Type B pancreatic cell (in vitro differentiated cells): ENCODE data around the gene NME7. TPM values are rescaled to one million over a fixed set of nuclear protein-coding genes. Genes with fewer than 3 reads are reported as not detected.

Experiments
- DNase-seq: peaks from one replicate; pipeline ENCODE4 v3.0.0; 2021; ENCODE audit warnings: mixed read lengths; ENCODE audit not compliant: unreplicated experiment; ENCODE audit errors: extremely low spot score
- H3K27ac Mint-ChIP-seq: 2 replicates; pipeline ENCODE4 v1.8.0; 2021; ENCODE audit warnings: mild to moderate bottlenecking, mixed read lengths
- H3K27me3 Mint-ChIP-seq: 2 replicates; pipeline ENCODE4 v1.8.0; 2021; ENCODE audit warnings: mixed read lengths
- H3K36me3 Mint-ChIP-seq: 2 replicates; pipeline ENCODE4 v1.8.0; 2021; ENCODE audit warnings: mixed read lengths
- H3K4me1 Mint-ChIP-seq: one replicate; pipeline ENCODE4 v1.8.0; 2021; ENCODE audit warnings: mixed read lengths; ENCODE audit not compliant: unreplicated experiment
- H3K4me3 Mint-ChIP-seq: 2 replicates; pipeline ENCODE4 v1.8.0; 2021; ENCODE audit warnings: mild to moderate bottlenecking, mixed read lengths
- H3K9me3 Mint-ChIP-seq: 2 replicates; pipeline ENCODE4 v1.8.0; 2021; ENCODE audit warnings: mixed read lengths
- total RNA-seq: library from RNA; stranded (reverse); gene quantifications from 2 replicates; pipeline ENCODE4 v1.2.1, GENCODE V29; 2021; ENCODE audit warnings: low replicate concordance
- TF ChIP-seq, protein P1 (sequence below): fragments of 200-600 bp; sonication (generic); conservative IDR thresholded peaks from 2 replicates; pipeline ENCODE4 v1.5.0; 2021; ENCODE audit warnings: antibody characterized with exemption, mild to moderate bottlenecking

Gene NME7
- total RNA-seq, 1 donor from 2014 or later: 25.9 TPM

DNA sequence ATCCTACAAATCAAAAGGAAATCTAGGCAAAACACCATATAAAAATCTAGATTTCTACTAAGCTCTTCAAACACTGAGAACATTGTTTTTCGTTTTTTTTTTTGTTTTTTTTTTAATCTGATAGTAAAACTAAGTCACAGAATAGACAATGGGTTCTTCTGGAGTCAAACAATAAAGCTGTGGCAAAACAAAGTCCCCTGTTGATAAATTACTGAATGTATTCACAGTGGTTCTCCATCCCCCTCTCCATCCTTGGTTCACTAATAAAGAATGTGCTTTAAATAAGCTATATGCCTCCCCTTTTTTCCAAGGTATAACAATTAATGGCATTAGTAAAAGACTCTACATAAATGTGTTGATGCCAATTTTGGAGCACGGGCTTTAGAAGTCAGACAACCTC is 277.8 kb downstream of the NME7 start:
- H3K4me1 Mint-ChIP-seq: peaks cover 9% of the 10 kb centered on the region
- TF ChIP-seq, protein P1, sequence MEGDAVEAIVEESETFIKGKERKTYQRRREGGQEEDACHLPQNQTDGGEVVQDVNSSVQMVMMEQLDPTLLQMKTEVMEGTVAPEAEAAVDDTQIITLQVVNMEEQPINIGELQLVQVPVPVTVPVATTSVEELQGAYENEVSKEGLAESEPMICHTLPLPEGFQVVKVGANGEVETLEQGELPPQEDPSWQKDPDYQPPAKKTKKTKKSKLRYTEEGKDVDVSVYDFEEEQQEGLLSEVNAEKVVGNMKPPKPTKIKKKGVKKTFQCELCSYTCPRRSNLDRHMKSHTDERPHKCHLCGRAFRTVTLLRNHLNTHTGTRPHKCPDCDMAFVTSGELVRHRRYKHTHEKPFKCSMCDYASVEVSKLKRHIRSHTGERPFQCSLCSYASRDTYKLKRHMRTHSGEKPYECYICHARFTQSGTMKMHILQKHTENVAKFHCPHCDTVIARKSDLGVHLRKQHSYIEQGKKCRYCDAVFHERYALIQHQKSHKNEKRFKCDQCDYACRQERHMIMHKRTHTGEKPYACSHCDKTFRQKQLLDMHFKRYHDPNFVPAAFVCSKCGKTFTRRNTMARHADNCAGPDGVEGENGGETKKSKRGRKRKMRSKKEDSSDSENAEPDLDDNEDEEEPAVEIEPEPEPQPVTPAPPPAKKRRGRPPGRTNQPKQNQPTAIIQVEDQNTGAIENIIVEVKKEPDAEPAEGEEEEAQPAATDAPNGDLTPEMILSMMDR: no peak
- no peaks in the 10 kb centered on the region for H3K9me3 Mint-ChIP-seq
- H3K27ac Mint-ChIP-seq: no peak overlapping the region
- DNase-seq: no peak
- H3K36me3 Mint-ChIP-seq: no peaks in the 10 kb centered on the region
- H3K27me3 Mint-ChIP-seq: no peaks in the 10 kb centered on the region
- H3K4me3 Mint-ChIP-seq: no peak overlapping the region

DNA sequence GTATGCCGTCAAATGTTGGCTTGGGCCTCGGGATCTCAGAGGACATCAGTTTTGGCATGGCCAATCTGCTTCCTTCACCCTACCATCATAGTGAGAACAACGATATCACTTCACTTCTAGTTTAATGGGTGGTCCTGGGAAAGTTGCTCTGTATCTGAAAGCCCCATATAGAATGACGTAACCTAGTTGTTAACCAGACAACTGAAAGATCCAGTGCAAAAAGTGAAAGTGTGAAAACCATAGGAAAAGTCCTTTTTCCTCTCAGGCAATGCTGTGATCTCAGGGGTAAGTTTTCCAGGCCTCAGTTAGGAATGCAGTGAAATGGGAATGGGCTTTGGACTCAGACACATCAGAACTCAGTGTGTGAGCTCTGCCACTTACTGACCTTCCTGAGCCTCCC is 279.7 kb downstream of the NME7 start:
- H3K4me1 Mint-ChIP-seq: peaks cover 9% of the 10 kb centered on the region
- no peaks in the 10 kb centered on the region for H3K36me3 Mint-ChIP-seq
- TF ChIP-seq, protein P1: no peak
- H3K9me3 Mint-ChIP-seq: no peaks in the 10 kb centered on the region
- H3K27me3 Mint-ChIP-seq: no peaks in the 10 kb centered on the region
- H3K4me3 Mint-ChIP-seq: no peak overlapping the region
- H3K27ac Mint-ChIP-seq: no peak overlapping the region
- no peak for DNase-seq

DNA sequence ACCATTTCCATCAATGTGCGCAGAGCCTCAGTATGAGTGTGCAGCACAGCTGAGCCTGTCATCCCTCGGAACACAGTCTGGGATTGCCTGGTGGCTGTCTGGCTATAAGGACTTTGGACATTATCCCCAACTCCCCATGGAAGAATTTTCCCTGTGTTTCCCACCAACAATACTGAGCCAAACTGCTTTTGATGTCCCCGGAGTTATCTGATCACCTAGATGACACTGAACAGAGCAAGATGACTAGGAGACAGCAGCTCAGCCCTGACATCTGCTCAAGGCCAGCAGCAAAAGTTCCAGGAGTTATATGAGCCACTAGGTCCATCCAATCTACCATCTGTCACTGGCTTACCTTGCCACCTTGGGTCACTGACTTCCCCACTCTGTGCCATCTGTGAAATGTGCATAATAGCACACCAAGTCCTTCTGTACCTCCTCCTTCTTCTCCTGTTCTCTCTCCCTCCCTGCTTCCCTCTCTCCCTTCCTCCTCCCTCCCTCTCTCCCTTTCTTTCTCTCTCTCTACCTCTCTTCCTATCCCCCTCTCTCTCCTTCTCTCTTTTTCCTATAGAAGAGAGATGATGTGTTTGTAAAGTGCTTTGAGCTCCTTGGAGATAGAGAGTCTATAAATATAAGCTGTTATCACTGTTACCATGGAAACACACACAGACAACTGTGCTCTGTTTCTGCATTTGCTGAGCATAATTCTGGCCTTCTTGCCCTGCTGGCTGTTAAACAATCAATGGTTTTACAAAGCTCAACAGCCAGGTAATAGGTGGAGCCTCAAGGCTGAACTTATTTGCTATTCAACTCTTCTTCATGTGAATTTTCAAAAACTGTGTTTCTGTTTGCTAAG is 280.8 kb downstream of the NME7 start:
- no peaks in the 10 kb centered on the region for H3K27me3 Mint-ChIP-seq
- no peaks in the 10 kb centered on the region for H3K9me3 Mint-ChIP-seq
- H3K4me1 Mint-ChIP-seq: peaks cover 9% of the 10 kb centered on the region
- DNase-seq: no peak
- TF ChIP-seq, protein P1: no peak
- no peak overlapping the region for H3K4me3 Mint-ChIP-seq
- H3K36me3 Mint-ChIP-seq: no peaks in the 10 kb centered on the region
- H3K27ac Mint-ChIP-seq: peak overlapping the region; percentile 72

DNA sequence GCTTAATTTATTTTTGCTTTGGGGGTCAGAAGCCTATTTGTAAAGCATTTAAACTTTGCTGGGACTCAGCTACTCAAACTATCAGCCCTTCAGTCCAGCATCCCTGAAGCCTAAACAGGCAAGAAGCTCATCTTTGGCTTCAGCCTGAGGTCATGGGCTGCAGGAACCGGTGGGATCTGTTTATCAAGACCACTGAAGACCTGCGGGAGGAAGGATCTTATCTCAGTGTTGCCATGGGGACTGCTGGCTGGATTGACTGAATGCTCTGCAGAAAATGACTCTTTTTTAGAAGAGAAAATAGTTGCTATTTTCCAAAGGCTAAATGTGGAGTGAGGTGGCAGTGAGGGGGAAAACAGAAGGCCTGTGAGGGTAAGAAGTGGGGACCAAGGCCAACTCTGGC is 281.7 kb downstream of the NME7 start:
- Mint-ChIP-seq H3K9me3 (no peaks in the 10 kb centered on the region), H3K27me3 (no peaks in the 10 kb centered on the region), H3K4me1 (peaks cover 9% of the 10 kb centered on the region), H3K4me3 (no peak overlapping the region), H3K36me3 (no peaks in the 10 kb centered on the region), H3K27ac (no peak overlapping the region)
- TF ChIP-seq, protein P1: no peak
- no peak for DNase-seq

Other genes with a start within 250 kb of the NME7 start
- gene BLZF1, start 398 bp upstream of the NME7 start, total RNA-seq: 20.3 and 21.7 TPM in 2 replicates
- gene CCDC181, start 59.7 kb upstream of the NME7 start, total RNA-seq: 0.90 and 3.5 TPM in 2 replicates
- 19.4 and 28.1 TPM in 2 replicates for gene SLC19A2, start 118.1 kb upstream of the NME7 start, total RNA-seq
- 5.5 and 6.0 TPM in 2 replicates for gene F5, start 218.7 kb upstream of the NME7 start, total RNA-seq